ENCODE results near the gene RARRES2.

DNA sequence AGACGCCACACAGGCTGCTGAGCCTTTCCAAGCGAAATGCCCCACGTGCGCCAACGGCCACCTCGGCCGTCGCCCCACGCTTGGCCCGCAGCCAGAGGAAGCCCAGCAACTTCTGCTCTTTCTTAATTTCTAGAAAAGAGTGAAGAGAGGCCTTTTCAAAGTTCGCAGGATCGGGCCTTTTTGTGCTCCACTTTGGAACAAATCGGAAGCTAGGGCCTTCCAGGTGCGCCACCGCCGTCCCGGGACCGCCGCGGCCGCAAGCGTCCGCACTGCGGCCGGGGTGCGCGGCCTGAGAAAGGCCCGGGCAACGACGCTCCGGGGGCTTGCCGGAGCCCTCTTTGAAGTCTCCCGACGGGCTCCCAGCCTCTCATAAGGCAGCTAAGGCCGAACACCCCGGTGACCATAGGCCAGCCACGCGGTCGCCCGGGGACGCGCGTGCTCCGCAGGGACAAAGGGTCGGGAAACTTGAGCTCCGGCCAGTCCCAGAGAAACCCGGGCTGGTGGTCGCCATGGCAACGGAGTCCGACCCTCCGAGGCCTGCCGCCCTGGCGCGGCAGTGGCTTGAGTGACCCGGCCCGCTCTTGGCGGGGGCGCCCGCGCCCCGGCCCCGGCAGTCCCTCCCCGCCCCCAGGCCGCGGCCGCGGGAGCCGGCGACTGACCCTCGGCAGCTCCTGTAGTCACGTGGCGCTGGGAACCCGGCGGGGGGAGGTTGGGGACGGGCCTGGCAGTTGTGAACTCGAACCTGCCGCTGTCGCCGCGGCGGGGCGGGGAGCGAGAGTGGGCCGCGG is 26.9 kb upstream of the RARRES2 start, which contains the start of gene REPIN1:
- no peak for TF ChIP-seq FOXA1 (IDR thresholded peaks at IDR 0.05)
- no peak for TF ChIP-seq ZNF384 (IDR thresholded peaks at IDR 0.05)
- no peak for TF ChIP-seq SUZ12 (IDR thresholded peaks at IDR 0.05)
- TF ChIP-seq SP1 (IDR thresholded peaks at IDR 0.05) = no peak
- TF ChIP-seq NFRKB (IDR thresholded peaks at IDR 0.05) = no peak
- TF ChIP-seq FOXM1 (IDR thresholded peaks at IDR 0.05; ENCODE audit: borderline replicate concordance) = peak; percentile 71; the same call in 1 of the 2 replicates

All from HEK293T (cell line).